Esophagus squamous epithelium (tissue), 5 donors: ENCODE measurements around the gene GCC2. TPM values are rescaled to one million over a fixed set of nuclear protein-coding genes. Genes with fewer than 3 reads are reported as not detected.

Source experiments
- DNase-seq: peaks from one replicate; lab custom pipeline; 2025; lab: John Stamatoyannopoulos, UW
- H3K27ac ChIP-seq, 4 donors: fragments of 200-600 bp; sonication (generic); one replicate each; pipeline ENCODE4 v1.5.1; 2016 to 2019; ENCODE audit warnings: mild to moderate bottlenecking in 1 of 4
- H3K27me3 ChIP-seq, 4 donors: fragments of 200-600 bp; sonication (generic); 1 replicate in 3 of 4; 2 replicates in 1 of 4; pipeline versions ENCODE4 v1.5.1 to v1.6.0; 2017 to 2021; ENCODE audit warnings: antibody characterized with exemption in 1 of 4
- H3K36me3 ChIP-seq, 3 donors: fragments of 200-600 bp; sonication (generic); one replicate each; pipeline ENCODE4 v1.5.1; 2016 to 2019
- H3K4me1 ChIP-seq, 3 donors: fragments of 200-600 bp; sonication (generic); one replicate each; pipeline ENCODE4 v1.5.1; 2017 to 2019
- H3K4me3 ChIP-seq, 4 donors: fragments of 200-600 bp; sonication (generic); 1 replicate in 3 of 4; 2 replicates in 1 of 4; pipeline ENCODE4 v1.5.1; 2016 to 2019; ENCODE audit warnings: mild to moderate bottlenecking in 2 of 4, moderate library complexity in 1 of 4
- H3K9me3 ChIP-seq, 3 donors: fragments of 200-600 bp; sonication (generic); one replicate each; pipeline ENCODE4 v1.5.1; 2016 to 2019
- POLR2A ChIP-seq, 4 donors: fragments of 450-650 bp; IDR thresholded peaks; one replicate each; pipeline ENCODE4 v1.6.1; 2017; ENCODE audit warnings: antibody characterized with exemption in 4 of 4, mild to moderate bottlenecking in 4 of 4, moderate library complexity in 3 of 4
- WGBS, 2 donors: methylation state at CpG; one replicate each; pipeline ENCODE4 v1.1.5; 2018; 5-methylcytosine and 5-hydroxymethylcytosine counted together
- intact Hi-C: fragments of 100-400 bp; cut with DNase I; formaldehyde crosslinking; loops from one replicate; pipeline ENCODE4 v1.15.0; 2022
- total RNA-seq, 4 donors: library from RNA; depleted of rRNA; stranded (reverse); fragments of >200 nt; gene quantifications; one replicate each; pipeline ENCODE4 v1.1.0, GENCODE V29; 2016
- TF ChIP-seq, protein P1 (sequence below), 6 experiments: fragments of 450-650 bp in 4 of 6; fragments of 200-600 bp in 2 of 6; sonication (generic) in 2 of 6; IDR thresholded peaks; one replicate each; pipeline ENCODE4 v1.5.1; 2016 to 2019; ENCODE audit warnings: antibody characterized with exemption in 6 of 6, mild to moderate bottlenecking in 4 of 6, moderate library complexity in 4 of 6
- donor health status: DM: yes; HTN: yes; CAD: no.

Gene GCC2, protein sequence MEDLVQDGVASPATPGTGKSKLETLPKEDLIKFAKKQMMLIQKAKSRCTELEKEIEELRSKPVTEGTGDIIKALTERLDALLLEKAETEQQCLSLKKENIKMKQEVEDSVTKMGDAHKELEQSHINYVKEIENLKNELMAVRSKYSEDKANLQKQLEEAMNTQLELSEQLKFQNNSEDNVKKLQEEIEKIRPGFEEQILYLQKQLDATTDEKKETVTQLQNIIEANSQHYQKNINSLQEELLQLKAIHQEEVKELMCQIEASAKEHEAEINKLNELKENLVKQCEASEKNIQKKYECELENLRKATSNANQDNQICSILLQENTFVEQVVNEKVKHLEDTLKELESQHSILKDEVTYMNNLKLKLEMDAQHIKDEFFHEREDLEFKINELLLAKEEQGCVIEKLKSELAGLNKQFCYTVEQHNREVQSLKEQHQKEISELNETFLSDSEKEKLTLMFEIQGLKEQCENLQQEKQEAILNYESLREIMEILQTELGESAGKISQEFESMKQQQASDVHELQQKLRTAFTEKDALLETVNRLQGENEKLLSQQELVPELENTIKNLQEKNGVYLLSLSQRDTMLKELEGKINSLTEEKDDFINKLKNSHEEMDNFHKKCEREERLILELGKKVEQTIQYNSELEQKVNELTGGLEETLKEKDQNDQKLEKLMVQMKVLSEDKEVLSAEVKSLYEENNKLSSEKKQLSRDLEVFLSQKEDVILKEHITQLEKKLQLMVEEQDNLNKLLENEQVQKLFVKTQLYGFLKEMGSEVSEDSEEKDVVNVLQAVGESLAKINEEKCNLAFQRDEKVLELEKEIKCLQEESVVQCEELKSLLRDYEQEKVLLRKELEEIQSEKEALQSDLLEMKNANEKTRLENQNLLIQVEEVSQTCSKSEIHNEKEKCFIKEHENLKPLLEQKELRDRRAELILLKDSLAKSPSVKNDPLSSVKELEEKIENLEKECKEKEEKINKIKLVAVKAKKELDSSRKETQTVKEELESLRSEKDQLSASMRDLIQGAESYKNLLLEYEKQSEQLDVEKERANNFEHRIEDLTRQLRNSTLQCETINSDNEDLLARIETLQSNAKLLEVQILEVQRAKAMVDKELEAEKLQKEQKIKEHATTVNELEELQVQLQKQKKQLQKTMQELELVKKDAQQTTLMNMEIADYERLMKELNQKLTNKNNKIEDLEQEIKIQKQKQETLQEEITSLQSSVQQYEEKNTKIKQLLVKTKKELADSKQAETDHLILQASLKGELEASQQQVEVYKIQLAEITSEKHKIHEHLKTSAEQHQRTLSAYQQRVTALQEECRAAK (N-terminal part only)
- total RNA-seq: 10 to 100 TPM; 11.0 to 31.9 (median 13.7) TPM

DNA sequence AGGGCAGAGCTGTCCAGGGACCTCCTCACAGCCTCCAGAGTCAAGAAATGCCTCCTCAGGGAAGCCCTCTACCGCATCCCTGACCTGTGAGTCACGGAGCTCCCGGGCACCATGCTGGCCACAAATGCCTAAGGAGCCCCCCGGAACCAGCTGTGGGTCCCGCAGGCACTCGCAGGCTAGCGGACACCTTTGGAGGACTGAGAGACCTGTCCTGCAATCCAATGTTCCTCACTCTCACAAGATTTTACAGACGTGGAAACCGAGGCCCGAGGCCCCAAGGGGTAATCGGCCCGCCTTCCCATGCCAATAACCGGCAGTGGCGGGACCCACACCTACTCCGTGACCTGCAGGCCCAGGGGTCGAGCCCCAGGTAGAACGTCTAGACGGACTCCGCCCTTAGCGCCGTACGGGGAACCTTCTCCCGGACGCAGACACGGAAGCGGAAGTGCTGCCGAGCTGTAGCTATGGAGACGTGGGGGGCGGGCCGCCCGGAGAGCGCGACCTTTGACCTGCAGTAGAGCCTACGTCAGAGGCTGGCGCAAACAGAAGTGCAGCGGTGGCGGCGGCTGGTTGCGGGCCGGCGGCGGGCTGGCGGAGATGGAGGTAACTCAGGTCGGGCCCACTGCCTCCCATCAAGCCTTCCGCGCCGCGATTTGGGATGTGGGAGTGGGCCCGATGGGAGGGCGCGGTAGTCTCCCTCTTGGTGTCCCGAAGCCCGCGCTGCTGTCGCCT lies at the start of gene GCC2:
TSS of gene GCC2 (plus strand) at position 529 of the 732 bp plus-strand sequence. CDS start at position 598, 69 bp downstream.
- no peaks in the 10 kb centered on the region for H3K27me3 ChIP-seq
- TF ChIP-seq, protein P1, sequence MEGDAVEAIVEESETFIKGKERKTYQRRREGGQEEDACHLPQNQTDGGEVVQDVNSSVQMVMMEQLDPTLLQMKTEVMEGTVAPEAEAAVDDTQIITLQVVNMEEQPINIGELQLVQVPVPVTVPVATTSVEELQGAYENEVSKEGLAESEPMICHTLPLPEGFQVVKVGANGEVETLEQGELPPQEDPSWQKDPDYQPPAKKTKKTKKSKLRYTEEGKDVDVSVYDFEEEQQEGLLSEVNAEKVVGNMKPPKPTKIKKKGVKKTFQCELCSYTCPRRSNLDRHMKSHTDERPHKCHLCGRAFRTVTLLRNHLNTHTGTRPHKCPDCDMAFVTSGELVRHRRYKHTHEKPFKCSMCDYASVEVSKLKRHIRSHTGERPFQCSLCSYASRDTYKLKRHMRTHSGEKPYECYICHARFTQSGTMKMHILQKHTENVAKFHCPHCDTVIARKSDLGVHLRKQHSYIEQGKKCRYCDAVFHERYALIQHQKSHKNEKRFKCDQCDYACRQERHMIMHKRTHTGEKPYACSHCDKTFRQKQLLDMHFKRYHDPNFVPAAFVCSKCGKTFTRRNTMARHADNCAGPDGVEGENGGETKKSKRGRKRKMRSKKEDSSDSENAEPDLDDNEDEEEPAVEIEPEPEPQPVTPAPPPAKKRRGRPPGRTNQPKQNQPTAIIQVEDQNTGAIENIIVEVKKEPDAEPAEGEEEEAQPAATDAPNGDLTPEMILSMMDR (IDR thresholded peaks at IDR 0.05): no peak
- peak in 3 of 4 donors; percentile 82 to 95 (median 88) for TF ChIP-seq POLR2A (IDR thresholded peaks at IDR 0.05)
- H3K9me3 ChIP-seq: no peaks in the 10 kb centered on the region
- intact Hi-C loops: no loop called here
- H3K27ac ChIP-seq: peak within 1 kb of the TSS; percentile 91 to 94 (median 92)
- H3K4me3 ChIP-seq: peak within 1 kb of the TSS; percentile 73 to 93 (median 93)
- 0% methylated on average over 7 to 20 of the region's 55 CpGs for whole genome bisulfite sequencing, 2 donors
- DNase-seq: peak; percentile 75
- peaks cover 0 to 21% (median 0%) of the 10 kb centered on the region in 3 donors for H3K4me1 ChIP-seq
- H3K36me3 ChIP-seq: peaks cover 3 to 33% (median 5%) of the 10 kb centered on the region in 3 donors

DNA sequence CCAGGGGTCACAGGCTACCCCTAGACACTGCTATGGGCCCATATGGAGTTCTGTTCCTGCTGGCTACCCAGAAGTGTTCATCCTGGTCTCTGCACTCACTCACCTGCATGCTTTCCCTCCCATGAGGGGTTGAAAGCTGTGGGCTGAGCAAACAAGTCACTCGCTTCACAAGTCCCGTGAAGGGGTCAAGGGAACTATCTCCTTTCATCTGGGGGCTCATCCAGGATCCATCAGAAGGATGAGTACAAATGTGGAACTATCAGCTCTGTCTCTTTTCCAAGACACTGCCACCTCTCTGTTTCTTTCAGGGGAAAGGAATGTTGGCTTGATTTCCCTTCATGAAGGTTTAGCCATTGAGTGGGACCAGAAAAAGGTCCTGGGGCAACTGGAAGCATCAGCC lies 49.5 kb upstream of the GCC2 start:
- H3K9me3 ChIP-seq: peaks cover 0 to 24% (median 19%) of the 10 kb centered on the region in 3 donors
- TF ChIP-seq, protein P1 (IDR thresholded peaks at IDR 0.05): no peak
- TF ChIP-seq POLR2A (IDR thresholded peaks at IDR 0.05): no peak
- H3K4me1 ChIP-seq: no peaks in the 10 kb centered on the region
- H3K27ac ChIP-seq: no peak overlapping the region
- WGBS, 2 donors: 83 to 100% methylated on average over 1 to 2 of the region's 2 CpGs
- H3K27me3 ChIP-seq: no peaks in the 10 kb centered on the region
- no peak overlapping the region for H3K4me3 ChIP-seq
- DNase-seq: no peak
- H3K36me3 ChIP-seq: no peaks in the 10 kb centered on the region
- intact Hi-C loops: no loop called here

DNA sequence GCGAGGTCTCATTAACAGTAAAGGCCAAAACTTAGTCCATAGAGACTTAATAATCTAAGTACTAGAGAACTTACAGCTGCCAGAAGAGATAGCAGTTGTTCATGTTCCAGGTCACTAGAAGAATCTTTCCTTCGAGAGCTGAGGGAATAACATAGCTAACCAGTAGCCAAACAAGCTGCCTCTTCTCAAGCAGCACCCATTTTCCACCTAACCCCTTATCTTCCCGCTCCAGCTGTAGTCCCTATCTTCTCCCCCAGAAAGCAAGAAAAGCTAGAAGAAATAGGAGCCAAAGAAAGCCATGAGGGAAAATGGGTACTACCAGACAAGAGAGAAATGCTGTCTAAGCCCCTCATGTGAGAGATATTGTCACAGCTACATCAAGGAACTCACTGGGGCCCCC lies 47.2 kb upstream of the GCC2 start:
- no peaks in the 10 kb centered on the region for H3K27me3 ChIP-seq
- no peak overlapping the region for H3K4me3 ChIP-seq
- DNase-seq: no peak
- no peak overlapping the region for H3K27ac ChIP-seq
- 65 to 72% methylated on average over 3 of the region's 3 CpGs for WGBS, 2 donors
- TF ChIP-seq POLR2A (IDR thresholded peaks at IDR 0.05): no peak
- TF ChIP-seq, protein P1 (IDR thresholded peaks at IDR 0.05): no peak
- intact Hi-C loops: no loop called here
- peaks cover 0 to 36% (median 26%) of the 10 kb centered on the region in 3 donors for H3K9me3 ChIP-seq
- no peaks in the 10 kb centered on the region for H3K4me1 ChIP-seq
- no peaks in the 10 kb centered on the region for H3K36me3 ChIP-seq

DNA sequence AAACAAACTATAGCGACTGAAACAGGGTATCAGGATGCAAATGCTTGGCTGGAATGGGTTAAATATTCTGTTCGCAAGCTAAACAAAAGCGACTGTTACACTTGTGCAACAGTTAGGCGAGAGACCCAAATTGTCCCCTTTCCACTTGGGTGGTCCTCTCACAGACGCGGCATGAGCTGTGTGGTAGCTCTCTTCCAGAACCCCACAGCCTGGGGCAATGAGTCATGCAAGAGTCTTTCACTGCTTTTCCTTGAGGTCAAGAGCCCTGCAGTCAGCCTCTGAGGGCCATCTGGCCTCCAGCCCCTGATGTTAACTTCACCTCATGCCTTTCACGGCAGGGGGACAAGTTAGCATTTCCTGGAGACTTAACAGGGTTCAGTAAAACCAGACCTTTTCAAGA lies 45.5 kb upstream of the GCC2 start:
- no peaks in the 10 kb centered on the region for H3K4me1 ChIP-seq
- no peak for TF ChIP-seq POLR2A (IDR thresholded peaks at IDR 0.05)
- TF ChIP-seq, protein P1 (IDR thresholded peaks at IDR 0.05): no peak
- no peaks in the 10 kb centered on the region for H3K36me3 ChIP-seq
- H3K27ac ChIP-seq: no peak overlapping the region
- no peaks in the 10 kb centered on the region for H3K27me3 ChIP-seq
- WGBS, 2 donors: 30 to 70% methylated on average over 3 to 6 of the region's 7 CpGs
- H3K4me3 ChIP-seq: no peak overlapping the region
- DNase-seq: no peak
- H3K9me3 ChIP-seq: peaks cover 0 to 35% (median 23%) of the 10 kb centered on the region in 3 donors
- intact Hi-C loops: no loop called here
